ENCODE data around the gene NEIL3. TPM values are rescaled to one million over a fixed set of nuclear protein-coding genes. Genes with fewer than 3 reads are reported as not detected.

The NEIL3 gene
- total RNA-seq, 2 donors from 2014 or later, result 0.52 TPM; not detected in 1

- Histone ChIP-seq H3K27ac (no peak overlapping the region), H3K4me1 (no peaks in the 10 kb centered on the region), H3K27me3 (no peaks in the 10 kb centered on the region), H3K4me3 (no peak overlapping the region), H3K9me3 (no peaks in the 10 kb centered on the region), H3K36me3 (no peaks in the 10 kb centered on the region)
- no peak for DNase-seq (ENCODE audit: low spot score)
- no peak for TF ChIP-seq CTCF (IDR thresholded peaks at IDR 0.05)
Observed at GRCh38 chr4:177400030-177400429, 90.4 kb downstream of the NEIL3 start.

GRCh38 chr4:177401658-177402273 is 92.1 kb downstream of the NEIL3 start:
- H3K9me3 ChIP-seq, result no peaks in the 10 kb centered on the region
- H3K27me3 ChIP-seq, result no peaks in the 10 kb centered on the region
- DNase-seq (ENCODE audit: low spot score), result no peak
- no peak overlapping the region for H3K27ac ChIP-seq
- H3K4me1 ChIP-seq, result no peaks in the 10 kb centered on the region
- no peak for TF ChIP-seq CTCF (IDR thresholded peaks at IDR 0.05)
- H3K36me3 ChIP-seq, result no peaks in the 10 kb centered on the region
- no peak overlapping the region for H3K4me3 ChIP-seq

GRCh38 chr4:177403746-177404145 is 94.1 kb downstream of the NEIL3 start:
- no peaks in the 10 kb centered on the region for H3K36me3 ChIP-seq
- TF ChIP-seq CTCF (IDR thresholded peaks at IDR 0.05), result no peak
- no peaks in the 10 kb centered on the region for H3K27me3 ChIP-seq
- H3K4me1 ChIP-seq, result no peaks in the 10 kb centered on the region
- no peak overlapping the region for H3K27ac ChIP-seq
- H3K9me3 ChIP-seq, result no peaks in the 10 kb centered on the region
- no peak for DNase-seq (ENCODE audit: low spot score)
- H3K4me3 ChIP-seq, result no peak overlapping the region

GRCh38 chr4:177404342-177404741 is 94.7 kb downstream of the NEIL3 start:
- H3K36me3 ChIP-seq, result no peaks in the 10 kb centered on the region
- DNase-seq (ENCODE audit: low spot score), result no peak
- no peaks in the 10 kb centered on the region for H3K27me3 ChIP-seq
- TF ChIP-seq CTCF (IDR thresholded peaks at IDR 0.05), result no peak
- no peak overlapping the region for H3K4me3 ChIP-seq
- H3K4me1 ChIP-seq, result no peaks in the 10 kb centered on the region
- no peak overlapping the region for H3K27ac ChIP-seq
- no peaks in the 10 kb centered on the region for H3K9me3 ChIP-seq

GRCh38 chr4:177404986-177405385 is 95.3 kb downstream of the NEIL3 start:
- Histone ChIP-seq H3K4me3 (no peak overlapping the region), H3K9me3 (no peaks in the 10 kb centered on the region), H3K27ac (no peak overlapping the region), H3K27me3 (no peaks in the 10 kb centered on the region), H3K36me3 (no peaks in the 10 kb centered on the region), H3K4me1 (no peaks in the 10 kb centered on the region)
- TF ChIP-seq CTCF (IDR thresholded peaks at IDR 0.05), result no peak
- DNase-seq (ENCODE audit: low spot score), result no peak

GRCh38 chr4:177405508-177405907 is 95.8 kb downstream of the NEIL3 start:
- H3K9me3 ChIP-seq, result no peaks in the 10 kb centered on the region
- no peak overlapping the region for H3K27ac ChIP-seq
- TF ChIP-seq CTCF (IDR thresholded peaks at IDR 0.05), result no peak
- H3K4me1 ChIP-seq, result no peaks in the 10 kb centered on the region
- DNase-seq (ENCODE audit: low spot score), result no peak
- H3K4me3 ChIP-seq, result no peak overlapping the region
- H3K36me3 ChIP-seq, result no peaks in the 10 kb centered on the region
- no peaks in the 10 kb centered on the region for H3K27me3 ChIP-seq
